Thoracic aorta (tissue), 2 donors: ENCODE results near the gene GZF1. TPM values are rescaled to one million over a fixed set of nuclear protein-coding genes. Genes with fewer than 3 reads are reported as not detected.

Source experiments
- ATAC-seq: fragments of 150-250 bp; one replicate; pipeline ENCODE4 v1.8.0; 2017; ENCODE audit warnings: low read depth; ENCODE audit not compliant: insufficient number of reproducible peaks, low FRiP score
- DNase-seq: peaks from one replicate; pipeline ENCODE4 v3.0.0-alpha.2; 2020; ENCODE audit warnings: low spot score
- H3K27ac ChIP-seq, 2 donors: fragments of 200-600 bp; sonication (generic); 1 replicate in 1 of 2; 2 replicates in 1 of 2; pipeline ENCODE4 v1.5.1; 2016; ENCODE audit warnings: mild to moderate bottlenecking in 2 of 2, moderate library complexity in 2 of 2
- H3K27me3 ChIP-seq: fragments of 200-600 bp; sonication (generic); replicated peaks from 2 replicates; pipeline ENCODE4 v1.6.0; 2016; ENCODE audit warnings: mild to moderate bottlenecking; ENCODE audit not compliant: insufficient read depth
- H3K36me3 ChIP-seq: fragments of 200-600 bp; sonication (generic); one replicate; pipeline ENCODE4 v1.5.1; 2016
- H3K4me1 ChIP-seq, 2 donors: fragments of 200-600 bp; sonication (generic); 1 replicate in 1 of 2; 2 replicates in 1 of 2; pipeline versions ENCODE4 v1.5.1 to v1.6.0; 2016; ENCODE audit warnings: low read depth in 2 of 2, mild to moderate bottlenecking in 1 of 2; ENCODE audit not compliant: control insufficient read depth in 1 of 2
- H3K4me3 ChIP-seq: fragments of 200-600 bp; sonication (generic); 2 replicates; pipeline ENCODE4 v1.5.1; 2016; ENCODE audit warnings: mild to moderate bottlenecking
- H3K9me3 ChIP-seq: fragments of 200-600 bp; sonication (generic); 2 replicates; pipeline ENCODE4 v1.5.1; 2016
- total RNA-seq, 2 donors: library from RNA; depleted of rRNA; stranded (reverse); fragments of >200 nt; gene quantifications; one replicate each; pipeline versions ENCODE4 v1.1.0 to v1.2.3, GENCODE V29; 2016
- TF ChIP-seq, protein P1 (sequence below): fragments of 200-600 bp; sonication (generic); IDR thresholded peaks from one replicate; pipeline ENCODE4 v1.5.1; 2019; ENCODE audit warnings: antibody characterized with exemption

GZF1 gene
- total RNA-seq, 2 donors from 2014 or later, result 14.5 to 18.9 TPM

- ATAC-seq (no peak), DNase-seq (no peak)
- Histone ChIP-seq H3K4me3 (no peak overlapping the region), H3K9me3 (no peaks in the 10 kb centered on the region), H3K27ac (no peak overlapping the region), H3K36me3 (no peaks in the 10 kb centered on the region), H3K4me1 (peaks cover 13 to 24% of the 10 kb centered on the region in 2 donors), H3K27me3 (no peaks in the 10 kb centered on the region)
- TF ChIP-seq, protein P1, sequence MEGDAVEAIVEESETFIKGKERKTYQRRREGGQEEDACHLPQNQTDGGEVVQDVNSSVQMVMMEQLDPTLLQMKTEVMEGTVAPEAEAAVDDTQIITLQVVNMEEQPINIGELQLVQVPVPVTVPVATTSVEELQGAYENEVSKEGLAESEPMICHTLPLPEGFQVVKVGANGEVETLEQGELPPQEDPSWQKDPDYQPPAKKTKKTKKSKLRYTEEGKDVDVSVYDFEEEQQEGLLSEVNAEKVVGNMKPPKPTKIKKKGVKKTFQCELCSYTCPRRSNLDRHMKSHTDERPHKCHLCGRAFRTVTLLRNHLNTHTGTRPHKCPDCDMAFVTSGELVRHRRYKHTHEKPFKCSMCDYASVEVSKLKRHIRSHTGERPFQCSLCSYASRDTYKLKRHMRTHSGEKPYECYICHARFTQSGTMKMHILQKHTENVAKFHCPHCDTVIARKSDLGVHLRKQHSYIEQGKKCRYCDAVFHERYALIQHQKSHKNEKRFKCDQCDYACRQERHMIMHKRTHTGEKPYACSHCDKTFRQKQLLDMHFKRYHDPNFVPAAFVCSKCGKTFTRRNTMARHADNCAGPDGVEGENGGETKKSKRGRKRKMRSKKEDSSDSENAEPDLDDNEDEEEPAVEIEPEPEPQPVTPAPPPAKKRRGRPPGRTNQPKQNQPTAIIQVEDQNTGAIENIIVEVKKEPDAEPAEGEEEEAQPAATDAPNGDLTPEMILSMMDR, result no peak
These were observed 54.1 kb downstream of the GZF1 start for GRCh38 chr20:23415959-23416583.

DNA sequence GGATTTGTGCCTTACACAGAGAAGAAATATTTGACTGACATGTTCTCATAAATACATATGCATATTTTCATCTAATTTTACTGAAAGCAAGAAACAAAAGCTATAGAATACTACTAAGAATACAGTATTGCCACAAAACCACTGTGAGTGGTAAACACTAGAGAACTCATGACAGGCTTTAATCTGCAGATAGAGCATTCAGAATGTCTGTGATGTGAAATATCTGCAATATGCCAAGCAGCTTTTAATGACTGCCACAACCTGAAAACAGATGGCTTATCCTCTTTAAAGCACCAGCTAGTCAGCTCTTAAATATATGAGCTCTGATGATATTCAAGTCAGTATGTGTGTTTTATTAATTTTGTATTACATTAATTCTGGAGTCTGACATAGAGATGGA lies 55.9 kb downstream of the GZF1 start:
- Histone ChIP-seq H3K27me3 (no peaks in the 10 kb centered on the region), H3K27ac (no peak overlapping the region), H3K36me3 (no peaks in the 10 kb centered on the region), H3K4me1 (peaks cover 14 to 16% of the 10 kb centered on the region in 2 donors), H3K4me3 (no peak overlapping the region), H3K9me3 (no peaks in the 10 kb centered on the region)
- ATAC-seq, result no peak
- TF ChIP-seq, protein P1, result no peak
- no peak for DNase-seq

DNA sequence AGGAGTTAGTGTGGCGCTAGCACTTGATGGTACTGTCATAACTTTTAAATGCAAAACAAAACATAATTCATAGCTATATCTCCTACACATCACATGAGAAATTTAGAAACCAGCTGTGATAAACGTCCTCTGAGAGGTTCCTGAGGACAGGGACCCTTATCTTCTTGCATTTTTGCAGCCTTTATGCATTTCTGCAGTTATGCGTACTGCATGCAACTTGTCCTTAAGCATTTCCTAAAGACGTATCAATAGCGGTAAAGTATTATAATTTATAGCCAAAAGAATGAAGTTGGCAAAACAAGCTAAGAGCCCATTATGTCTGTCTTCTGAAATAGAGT lies 57.6 kb downstream of the GZF1 start:
- ATAC-seq (no peak), DNase-seq (no peak)
- Histone ChIP-seq H3K4me3 (peak overlapping the region; percentile 97), H3K36me3 (no peaks in the 10 kb centered on the region), H3K9me3 (no peaks in the 10 kb centered on the region), H3K27ac (peak overlapping the region; percentile 88 to 93), H3K27me3 (no peaks in the 10 kb centered on the region), H3K4me1 (peaks cover 14 to 16% of the 10 kb centered on the region in 2 donors)
- TF ChIP-seq, protein P1, result no peak

- H3K27me3 ChIP-seq, result no peaks in the 10 kb centered on the region
- DNase-seq (no peak), ATAC-seq (no peak)
These were observed 58.3 kb downstream of the GZF1 start for GRCh38 chr20:23419995-23420901.

More at GRCh38 chr20:23419995-23420901, 58.3 kb downstream of the GZF1 start:
- Histone ChIP-seq H3K4me1 (peaks cover 14 to 16% of the 10 kb centered on the region in 2 donors), H3K4me3 (peak overlapping the region; percentile 97), H3K9me3 (no peaks in the 10 kb centered on the region), H3K36me3 (no peaks in the 10 kb centered on the region), H3K27ac (peak overlapping the region; percentile 88 to 93)
- TF ChIP-seq, protein P1, result no peak
